HG03139 (cell line): ENCODE data around the gene PLPP1.
A peak's percentile ranks its signal among the peaks of the same experiment; 100 is the strongest.

Experiments
- ATAC-seq: cut with Tn5 transposase; IDR thresholded peaks from one replicate; pipeline ENCODE4 v1.9.1; 2021; ENCODE audit not compliant: unreplicated experiment

Gene PLPP1

GRCh38 chr5:55453211-55453610 lies 81.6 kb downstream of the PLPP1 start:
- no peak for ATAC-seq

DNA sequence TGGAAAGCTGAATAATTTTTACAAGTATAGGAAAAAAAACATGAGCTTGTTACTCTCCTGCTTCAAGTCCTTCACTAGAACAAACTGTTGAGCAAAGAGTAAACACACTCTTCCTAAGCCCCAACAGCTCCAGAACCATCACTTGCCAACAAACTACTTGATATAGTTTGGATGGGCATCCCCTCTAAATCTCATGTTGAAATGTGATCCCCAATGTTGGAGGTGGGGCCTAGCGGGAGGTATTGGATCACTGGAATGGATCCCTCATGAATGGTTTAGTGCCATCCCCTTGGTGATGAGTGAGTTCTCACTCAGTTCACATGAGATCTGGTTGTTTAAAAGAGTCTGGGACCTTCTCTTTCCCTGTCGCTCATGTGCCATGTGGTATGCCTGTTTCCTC lies 82.8 kb downstream of the PLPP1 start:
- ATAC-seq, result no peak

DNA sequence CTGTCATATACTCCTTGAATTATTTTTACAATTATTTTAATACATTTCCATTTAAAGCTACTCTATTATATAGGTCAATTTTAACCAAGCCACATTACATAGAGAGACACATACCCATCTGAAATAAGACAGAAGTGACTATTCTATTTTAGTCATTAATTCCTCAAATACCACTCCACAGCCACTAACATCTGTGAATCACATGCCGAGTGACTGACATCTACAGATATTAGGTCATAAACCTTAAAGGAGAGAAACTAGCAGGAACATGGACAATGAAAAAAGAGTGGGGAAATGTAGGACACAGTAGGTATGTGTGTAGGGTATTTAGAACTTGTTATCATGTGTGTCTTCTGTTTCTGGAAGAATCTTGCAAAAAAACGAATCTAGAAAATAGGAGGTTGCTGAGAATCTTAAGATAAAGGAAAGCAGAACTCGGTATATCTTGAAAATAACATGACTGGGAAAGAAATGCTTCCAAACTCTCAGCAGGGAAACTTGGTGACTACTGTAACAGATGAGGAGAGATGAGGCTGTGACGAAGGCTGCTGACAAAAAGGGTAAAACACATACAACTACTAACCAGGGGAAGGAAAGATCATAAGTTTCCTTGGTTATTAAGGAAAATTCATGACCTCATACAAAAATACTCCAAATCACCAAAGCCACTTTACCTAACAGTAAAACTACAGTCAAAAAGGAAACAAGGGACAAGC lies 84.6 kb downstream of the PLPP1 start:
- ATAC-seq, result no peak

DNA sequence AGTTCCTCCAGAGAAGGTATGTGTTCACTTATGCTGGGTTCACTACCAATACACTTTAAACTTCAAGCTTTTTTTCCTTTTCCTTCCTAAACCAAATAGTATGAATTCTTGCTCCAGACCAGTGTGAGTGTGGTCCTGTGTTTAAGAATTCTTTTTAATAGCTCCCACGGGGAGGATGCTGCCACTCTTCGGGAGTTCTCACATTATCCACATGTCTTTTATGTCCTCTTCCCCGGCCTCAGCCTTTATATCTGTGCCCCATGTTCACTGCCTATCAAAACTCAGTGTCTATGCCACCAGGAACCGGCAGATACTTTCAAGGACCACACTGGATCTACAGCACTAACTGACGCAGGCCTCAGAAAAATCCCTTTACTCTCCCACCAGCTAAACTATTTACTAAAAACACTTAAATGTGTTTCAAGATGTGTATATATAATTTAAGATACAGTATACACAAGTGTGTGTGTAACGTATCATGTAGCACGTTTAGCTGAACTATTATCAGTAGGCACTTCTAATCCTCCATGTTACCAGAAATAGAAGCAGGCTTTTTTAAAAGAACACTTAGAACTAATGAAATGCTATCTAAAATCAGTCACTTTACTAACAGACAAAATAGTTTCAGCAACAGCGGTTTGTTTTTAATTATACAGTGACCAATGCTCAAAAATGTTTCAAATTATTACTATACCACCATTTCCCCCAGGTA lies 88.0 kb downstream of the PLPP1 start:
- no peak for ATAC-seq

DNA sequence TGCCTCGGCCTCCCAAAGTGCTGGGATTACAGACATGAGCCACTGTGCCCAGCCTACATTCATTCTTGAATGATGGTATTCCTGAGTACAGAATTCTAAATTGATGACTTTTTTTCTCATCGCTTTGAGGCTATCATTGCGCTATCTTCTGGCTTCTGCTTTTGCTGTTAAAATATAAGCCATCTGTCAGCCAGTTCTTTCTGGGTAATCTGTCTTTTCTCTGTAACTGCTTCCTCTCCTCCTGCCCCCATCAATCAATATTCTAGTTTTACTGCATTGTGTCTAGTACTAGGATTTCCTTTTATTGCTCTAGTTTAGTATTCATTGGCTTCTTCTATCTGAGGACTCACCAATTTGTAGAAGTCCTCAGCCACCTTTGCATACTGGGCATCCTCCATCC lies 89.0 kb downstream of the PLPP1 start:
- no peak for ATAC-seq

GRCh38 chr5:55441954-55442353 lies 92.8 kb downstream of the PLPP1 start:
- ATAC-seq, result no peak

DNA sequence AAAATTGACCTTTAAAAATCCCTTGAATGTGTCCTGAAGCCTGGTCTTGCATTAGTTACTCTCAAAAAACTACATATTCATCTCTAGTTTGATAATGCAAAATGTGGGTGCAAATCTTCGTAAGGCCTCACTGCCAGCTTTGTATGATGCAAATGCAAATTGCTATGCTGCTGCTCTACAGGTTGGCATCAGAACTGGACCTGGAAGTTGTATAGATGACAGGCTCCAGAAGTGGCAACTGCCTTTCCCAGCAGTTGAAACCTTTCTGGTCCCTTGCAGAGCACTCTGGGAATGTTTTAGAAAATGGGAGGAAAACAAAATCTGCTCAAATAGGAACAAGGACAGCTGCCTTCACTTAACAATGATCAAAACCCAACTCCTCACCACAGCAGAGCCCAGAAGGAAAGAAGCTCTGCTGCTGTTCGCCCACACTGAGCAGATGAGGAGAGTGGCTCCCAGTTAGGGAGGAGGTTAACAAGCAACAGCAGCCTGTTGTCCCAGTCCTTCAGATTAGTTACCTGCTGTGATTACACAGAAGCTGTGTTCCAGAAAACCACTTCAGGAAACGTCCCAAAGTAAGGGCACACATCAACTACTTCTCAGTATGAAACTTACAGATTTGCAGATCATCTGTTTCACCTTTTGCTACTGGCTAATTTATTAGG lies 93.5 kb downstream of the PLPP1 start:
- no peak for ATAC-seq

DNA sequence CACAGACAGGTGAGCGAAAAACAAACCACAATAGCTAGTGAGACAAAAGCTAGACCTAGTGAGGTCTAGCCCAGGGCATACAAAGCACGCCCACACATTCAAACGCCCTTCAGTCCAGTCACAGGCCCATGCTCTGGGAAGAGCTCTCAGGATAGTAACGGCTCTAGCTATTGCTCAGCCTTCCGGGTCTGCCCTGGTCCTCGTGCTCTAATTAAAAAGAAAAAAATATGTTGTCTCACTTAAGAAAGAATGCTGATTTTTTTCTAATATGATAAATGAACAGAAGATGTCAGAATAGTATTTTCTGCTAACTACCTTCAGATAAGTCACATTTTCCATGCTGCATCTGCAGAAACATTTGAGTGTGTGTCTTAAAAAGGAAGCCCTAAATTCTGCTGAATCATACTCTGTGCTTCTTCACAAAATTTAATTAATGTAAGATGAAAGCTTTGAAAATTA lies 94.5 kb downstream of the PLPP1 start:
- ATAC-seq, result no peak

DNA sequence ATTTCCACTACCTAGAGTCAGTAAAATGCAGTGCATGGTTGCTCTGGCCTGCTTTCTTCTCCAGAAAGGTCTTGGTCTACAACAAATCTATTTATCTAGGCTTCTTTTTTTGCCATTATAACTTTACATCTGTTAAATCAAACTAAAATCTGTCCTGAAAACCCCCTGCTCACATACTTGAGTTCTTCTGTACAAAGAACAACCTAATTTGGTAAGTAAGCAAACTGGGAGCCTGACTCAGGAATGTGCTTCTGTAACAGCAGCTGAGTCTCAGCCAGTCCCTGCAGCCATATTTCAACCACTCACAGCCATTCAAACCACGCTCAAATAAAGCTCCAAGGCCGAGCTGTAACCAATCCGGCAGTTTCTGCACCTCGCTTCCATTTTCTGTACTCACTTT lies 95.8 kb downstream of the PLPP1 start:
- ATAC-seq, result no peak

- no peak for ATAC-seq
Measured at GRCh38 chr5:55437859-55438206, 96.9 kb downstream of the PLPP1 start.

DNA sequence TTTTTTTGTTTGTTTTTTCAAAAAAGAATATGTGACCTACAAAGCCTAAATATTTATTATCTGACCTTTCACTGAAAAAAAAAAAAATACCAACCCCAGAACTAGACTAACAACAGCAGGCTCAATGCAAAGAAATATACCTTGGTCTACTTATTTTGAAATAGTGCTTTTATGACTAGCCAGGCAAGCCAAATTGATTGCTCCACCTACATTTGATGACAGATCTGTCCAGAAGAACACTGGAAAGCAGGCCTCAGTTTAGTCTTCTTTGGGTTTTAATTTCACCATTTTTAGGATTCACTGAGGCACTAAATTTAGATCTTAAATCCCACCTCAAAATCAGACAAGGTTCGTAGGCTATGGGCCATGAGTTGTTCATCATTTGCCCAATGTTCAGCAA lies 97.3 kb downstream of the PLPP1 start:
- ATAC-seq, result no peak

DNA sequence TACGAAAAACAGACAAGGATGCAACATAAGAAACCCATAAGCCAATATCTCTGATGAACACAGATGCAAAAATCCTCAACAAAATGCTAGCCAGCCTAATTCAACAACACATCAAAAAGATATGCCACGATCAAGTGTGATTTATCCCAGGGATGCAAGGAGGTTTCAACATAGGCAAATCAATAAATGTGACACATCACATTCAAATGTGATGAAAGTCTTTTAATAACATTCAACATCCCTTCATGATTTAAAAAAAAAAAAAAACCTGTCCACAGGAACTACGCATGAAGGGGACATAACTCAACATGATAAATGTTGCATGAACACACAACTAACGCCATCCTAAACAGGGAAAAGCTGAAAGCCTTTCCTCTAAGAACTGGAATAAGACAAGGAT lies 102.2 kb downstream of the PLPP1 start:
- ATAC-seq, result no peak

DNA sequence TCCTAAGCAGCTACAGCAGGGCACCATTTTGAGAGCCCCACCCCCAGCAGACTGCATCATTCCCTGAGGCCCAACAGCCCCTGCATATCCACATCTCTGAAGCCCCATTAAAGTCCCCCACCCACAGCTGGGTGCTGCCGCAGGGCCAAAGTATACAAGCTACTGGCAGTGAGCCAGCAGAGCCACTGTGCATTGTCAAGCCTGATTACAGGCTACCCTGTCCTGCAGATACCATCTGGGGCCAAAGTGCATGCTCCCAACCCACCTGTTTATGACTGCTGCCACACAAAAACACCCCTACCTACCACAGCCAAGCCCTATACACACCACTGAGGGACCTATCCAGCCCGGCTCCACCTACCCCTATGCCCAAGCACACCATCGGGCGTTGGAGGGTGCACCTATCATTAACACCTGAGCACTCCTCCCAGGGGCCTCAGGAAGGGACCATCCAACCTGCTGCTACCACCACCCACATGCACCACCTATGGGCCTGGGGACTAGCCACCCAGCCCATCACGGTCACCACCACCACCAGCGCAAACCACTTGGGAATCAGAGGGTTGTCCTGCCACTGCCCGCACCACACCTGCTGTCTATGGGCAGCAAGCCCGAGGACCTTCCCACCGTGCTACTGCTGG lies 105.0 kb downstream of the PLPP1 start:
- ATAC-seq, result no peak

DNA sequence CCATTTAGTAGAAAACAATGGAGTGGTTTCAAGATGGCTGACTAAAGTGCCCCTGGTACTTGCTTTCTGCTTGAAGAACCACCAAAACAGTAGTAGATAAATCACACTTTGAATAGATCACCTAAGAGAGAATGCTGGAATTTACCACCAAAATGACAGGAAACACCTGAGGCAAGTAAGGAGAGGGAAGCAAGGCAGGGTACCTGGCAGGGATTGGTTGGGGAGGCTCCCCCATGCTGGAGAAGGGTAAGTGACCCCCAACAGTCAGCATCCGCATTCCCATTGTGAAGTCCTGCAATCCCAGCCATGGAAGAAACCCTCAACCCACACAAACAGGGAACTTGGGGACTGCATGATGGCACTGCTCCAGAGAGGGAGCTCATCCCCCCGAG lies 105.5 kb downstream of the PLPP1 start:
- no peak for ATAC-seq

- no peak for ATAC-seq
Measured at GRCh38 chr5:55427157-55427556, 107.6 kb downstream of the PLPP1 start.

- no peak for ATAC-seq
Measured at GRCh38 chr5:55426455-55426854, 108.3 kb downstream of the PLPP1 start.

- ATAC-seq, result peak; percentile 97
Measured at GRCh38 chr5:55421074-55421529, 113.7 kb downstream of the PLPP1 start.

- ATAC-seq, result no peak
Measured at GRCh38 chr5:55418994-55419968, 115.5 kb downstream of the PLPP1 start.

GRCh38 chr5:55416306-55416705 lies 118.5 kb downstream of the PLPP1 start:
- no peak for ATAC-seq

- ATAC-seq, result no peak
Measured at GRCh38 chr5:55415071-55415470, 119.7 kb downstream of the PLPP1 start.
